Parathyroid adenoma (tissue), 2 donors: ENCODE data around the gene RGS8.

Experiments
- H2AFZ ChIP-seq: fragments of 300-600 bp; sonication (generic); one replicate; pipeline ENCODE4 v1.7.0; 2017; ENCODE audit warnings: antibody characterized with exemption, mild to moderate bottlenecking
- H3K27ac ChIP-seq: fragments of 300-600 bp; sonication (generic); one replicate; pipeline ENCODE4 v1.7.0; 2017
- H3K27me3 ChIP-seq: fragments of 300-600 bp; sonication (generic); one replicate; pipeline ENCODE4 v1.7.0; 2017; ENCODE audit warnings: low read length; ENCODE audit not compliant: control insufficient read depth, insufficient read depth
- H3K36me3 ChIP-seq: fragments of 300-600 bp; sonication (generic); one replicate; pipeline ENCODE4 v1.7.0; 2017; ENCODE audit warnings: low read length; ENCODE audit not compliant: control insufficient read depth, insufficient read depth
- H3K4me1 ChIP-seq: fragments of 300-600 bp; sonication (generic); one replicate; pipeline ENCODE4 v1.7.0; 2017; ENCODE audit warnings: control low read depth
- H3K4me2 ChIP-seq: fragments of 300-600 bp; sonication (generic); one replicate; pipeline ENCODE4 v1.7.0; 2017; ENCODE audit warnings: low read length
- H3K4me3 ChIP-seq: fragments of 300-600 bp; sonication (generic); one replicate; pipeline ENCODE4 v1.7.0; 2017; ENCODE audit warnings: low read depth, low read length
- H3K79me2 ChIP-seq: fragments of 300-600 bp; sonication (generic); one replicate; pipeline ENCODE4 v1.7.0; 2017; ENCODE audit warnings: control low read depth
- H3K9ac ChIP-seq: fragments of 300-600 bp; sonication (generic); one replicate; pipeline ENCODE4 v1.7.0; 2017; ENCODE audit warnings: mild to moderate bottlenecking
- H3K9me3 ChIP-seq: fragments of 300-600 bp; sonication (generic); one replicate; pipeline ENCODE4 v1.7.0; 2017; ENCODE audit warnings: low read length; ENCODE audit not compliant: control insufficient read depth
- CTCF ChIP-seq: fragments of 300-600 bp; sonication (generic); IDR thresholded peaks from one replicate; pipeline ENCODE4 v1.7.0; 2017; ENCODE audit warnings: antibody characterized with exemption, mild to moderate bottlenecking
- donor health status: primary hyperparathyroidism.

RGS8 gene

GRCh38 chr1:182724215-182724614 lies 39.8 kb upstream of the RGS8 start:
- H3K4me1 ChIP-seq, result no peaks in the 10 kb centered on the region
- H3K36me3 ChIP-seq, result no peaks in the 10 kb centered on the region
- TF ChIP-seq CTCF, result no peak
- no peak overlapping the region for H2AFZ ChIP-seq
- no peak overlapping the region for H3K4me2 ChIP-seq
- no peak overlapping the region for H3K9ac ChIP-seq
- H3K4me3 ChIP-seq, result no peak overlapping the region
- H3K79me2 ChIP-seq, result no peaks in the 10 kb centered on the region
- H3K27me3 ChIP-seq, result no peaks in the 10 kb centered on the region
- H3K9me3 ChIP-seq, result no peaks in the 10 kb centered on the region
- H3K27ac ChIP-seq, result no peak overlapping the region

- Histone ChIP-seq H3K4me1 (no peaks in the 10 kb centered on the region), H3K36me3 (no peaks in the 10 kb centered on the region), H3K27ac (no peak overlapping the region), H3K4me2 (no peak overlapping the region), H3K79me2 (no peaks in the 10 kb centered on the region), H3K9ac (no peak overlapping the region), H2AFZ (no peak overlapping the region), H3K27me3 (no peaks in the 10 kb centered on the region), H3K9me3 (no peaks in the 10 kb centered on the region), H3K4me3 (no peak overlapping the region)
- TF ChIP-seq CTCF, result no peak
Measured at GRCh38 chr1:182723200-182723599, 38.8 kb upstream of the RGS8 start.

GRCh38 chr1:182721525-182721924 lies 37.1 kb upstream of the RGS8 start:
- Histone ChIP-seq H3K79me2 (no peaks in the 10 kb centered on the region), H3K4me2 (no peak overlapping the region), H3K9me3 (no peaks in the 10 kb centered on the region), H3K36me3 (no peaks in the 10 kb centered on the region), H3K27ac (no peak overlapping the region), H3K4me1 (no peaks in the 10 kb centered on the region), H3K4me3 (no peak overlapping the region), H2AFZ (no peak overlapping the region), H3K27me3 (no peaks in the 10 kb centered on the region), H3K9ac (no peak overlapping the region)
- no peak for TF ChIP-seq CTCF

- no peak overlapping the region for H3K4me3 ChIP-seq
- H3K27me3 ChIP-seq, result no peaks in the 10 kb centered on the region
- no peaks in the 10 kb centered on the region for H3K36me3 ChIP-seq
- no peak overlapping the region for H2AFZ ChIP-seq
- no peak for TF ChIP-seq CTCF
- H3K27ac ChIP-seq, result no peak overlapping the region
- H3K9ac ChIP-seq, result no peak overlapping the region
- no peaks in the 10 kb centered on the region for H3K9me3 ChIP-seq
- H3K4me2 ChIP-seq, result no peak overlapping the region
- H3K79me2 ChIP-seq, result no peaks in the 10 kb centered on the region
- H3K4me1 ChIP-seq, result no peaks in the 10 kb centered on the region
Measured at GRCh38 chr1:182720463-182720862, 36.1 kb upstream of the RGS8 start.

GRCh38 chr1:182719553-182719952 lies 35.2 kb upstream of the RGS8 start:
- Histone ChIP-seq H3K9ac (no peak overlapping the region), H3K36me3 (no peaks in the 10 kb centered on the region), H3K4me1 (no peaks in the 10 kb centered on the region), H3K9me3 (no peaks in the 10 kb centered on the region), H3K27me3 (no peaks in the 10 kb centered on the region), H3K4me3 (no peak overlapping the region), H2AFZ (no peak overlapping the region), H3K4me2 (no peak overlapping the region), H3K79me2 (no peaks in the 10 kb centered on the region), H3K27ac (no peak overlapping the region)
- TF ChIP-seq CTCF, result no peak
